Tibial artery (tissue), 4 donors: ENCODE data around the gene ADAMTS17.

Source experiments
- DNase-seq, 2 donors: peaks; one replicate each; pipeline ENCODE4 v3.0.0-alpha.2; 2019
- H3K27ac ChIP-seq, 2 donors: fragments of 200-600 bp; sonication (generic) in 1 of 2; 1 replicate in 1 of 2; 2 replicates in 1 of 2; pipeline ENCODE4 v1.5.1; 2018 to 2019; ENCODE audit warnings: mild to moderate bottlenecking in 1 of 2
- H3K27me3 ChIP-seq, 2 donors: fragments of 200-600 bp; sonication (generic) in 1 of 2; one replicate each; pipeline versions ENCODE4 v1.5.1 to v1.6.0; 2016 to 2019
- H3K36me3 ChIP-seq, 3 donors: fragments of 200-600 bp; sonication (generic) in 2 of 3; one replicate each; pipeline ENCODE4 v1.5.1; 2016 to 2019; ENCODE audit warnings: mild to moderate bottlenecking in 2 of 3
- H3K4me1 ChIP-seq, 4 donors: fragments of 200-600 bp; sonication (generic) in 2 of 4; 1 replicate in 3 of 4; 2 replicates in 1 of 4; pipeline ENCODE4 v1.5.1; 2016 to 2019
- H3K4me3 ChIP-seq, 2 donors: fragments of 200-600 bp; sonication (generic) in 1 of 2; 1 replicate in 1 of 2; 2 replicates in 1 of 2; pipeline ENCODE4 v1.5.1; 2018 to 2019; ENCODE audit warnings: mild to moderate bottlenecking in 2 of 2
- H3K9me3 ChIP-seq, 3 donors: fragments of 200-600 bp; sonication (generic) in 1 of 3; one replicate each; pipeline ENCODE4 v1.5.1; 2016 to 2019
- intact Hi-C: fragments of 100-400 bp; cut with DNase I; formaldehyde crosslinking; loops from one replicate; pipeline ENCODE4 v1.15.0; 2023; ENCODE audit warnings: low total_unique reads
- TF ChIP-seq, protein P1 (sequence below), 2 experiments: fragments of 200-600 bp in 1 of 2; fragments of 450-650 bp in 1 of 2; IDR thresholded peaks; one replicate each; pipeline ENCODE4 v1.5.1; 2017 to 2019; ENCODE audit warnings: antibody characterized with exemption in 2 of 2, mild to moderate bottlenecking in 1 of 2, moderate library complexity in 1 of 2

ADAMTS17 gene

GRCh38 chr15:99943466-99943865 is 398.3 kb downstream of the ADAMTS17 start:
- Histone ChIP-seq H3K4me1 (no peaks in the 10 kb centered on the region), H3K9me3 (peaks cover 10 to 37% (median 17%) of the 10 kb centered on the region in 3 donors), H3K27ac (no peak overlapping the region), H3K4me3 (no peak overlapping the region), H3K27me3 (no peaks in the 10 kb centered on the region), H3K36me3 (no peaks in the 10 kb centered on the region)
- TF ChIP-seq, protein P1, sequence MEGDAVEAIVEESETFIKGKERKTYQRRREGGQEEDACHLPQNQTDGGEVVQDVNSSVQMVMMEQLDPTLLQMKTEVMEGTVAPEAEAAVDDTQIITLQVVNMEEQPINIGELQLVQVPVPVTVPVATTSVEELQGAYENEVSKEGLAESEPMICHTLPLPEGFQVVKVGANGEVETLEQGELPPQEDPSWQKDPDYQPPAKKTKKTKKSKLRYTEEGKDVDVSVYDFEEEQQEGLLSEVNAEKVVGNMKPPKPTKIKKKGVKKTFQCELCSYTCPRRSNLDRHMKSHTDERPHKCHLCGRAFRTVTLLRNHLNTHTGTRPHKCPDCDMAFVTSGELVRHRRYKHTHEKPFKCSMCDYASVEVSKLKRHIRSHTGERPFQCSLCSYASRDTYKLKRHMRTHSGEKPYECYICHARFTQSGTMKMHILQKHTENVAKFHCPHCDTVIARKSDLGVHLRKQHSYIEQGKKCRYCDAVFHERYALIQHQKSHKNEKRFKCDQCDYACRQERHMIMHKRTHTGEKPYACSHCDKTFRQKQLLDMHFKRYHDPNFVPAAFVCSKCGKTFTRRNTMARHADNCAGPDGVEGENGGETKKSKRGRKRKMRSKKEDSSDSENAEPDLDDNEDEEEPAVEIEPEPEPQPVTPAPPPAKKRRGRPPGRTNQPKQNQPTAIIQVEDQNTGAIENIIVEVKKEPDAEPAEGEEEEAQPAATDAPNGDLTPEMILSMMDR (IDR thresholded peaks at IDR 0.05), result no peak
- no peak for DNase-seq
- intact Hi-C loops, result no loop called here

GRCh38 chr15:99932676-99933402 is 408.9 kb downstream of the ADAMTS17 start:
- Histone ChIP-seq H3K27me3 (no peaks in the 10 kb centered on the region), H3K4me1 (peaks cover 0 to 7% (median 6%) of the 10 kb centered on the region in 4 donors), H3K36me3 (no peaks in the 10 kb centered on the region), H3K9me3 (no peaks in the 10 kb centered on the region), H3K4me3 (no peak overlapping the region), H3K27ac (no peak overlapping the region)
- intact Hi-C loops, result loop anchor here (5.0 to 10.0 kb wide), 2 partner anchors 199 to 642 kb away; no protein-coding TSS in a partner anchor
- TF ChIP-seq, protein P1 (IDR thresholded peaks at IDR 0.05), result no peak
- DNase-seq, result no peak

DNA sequence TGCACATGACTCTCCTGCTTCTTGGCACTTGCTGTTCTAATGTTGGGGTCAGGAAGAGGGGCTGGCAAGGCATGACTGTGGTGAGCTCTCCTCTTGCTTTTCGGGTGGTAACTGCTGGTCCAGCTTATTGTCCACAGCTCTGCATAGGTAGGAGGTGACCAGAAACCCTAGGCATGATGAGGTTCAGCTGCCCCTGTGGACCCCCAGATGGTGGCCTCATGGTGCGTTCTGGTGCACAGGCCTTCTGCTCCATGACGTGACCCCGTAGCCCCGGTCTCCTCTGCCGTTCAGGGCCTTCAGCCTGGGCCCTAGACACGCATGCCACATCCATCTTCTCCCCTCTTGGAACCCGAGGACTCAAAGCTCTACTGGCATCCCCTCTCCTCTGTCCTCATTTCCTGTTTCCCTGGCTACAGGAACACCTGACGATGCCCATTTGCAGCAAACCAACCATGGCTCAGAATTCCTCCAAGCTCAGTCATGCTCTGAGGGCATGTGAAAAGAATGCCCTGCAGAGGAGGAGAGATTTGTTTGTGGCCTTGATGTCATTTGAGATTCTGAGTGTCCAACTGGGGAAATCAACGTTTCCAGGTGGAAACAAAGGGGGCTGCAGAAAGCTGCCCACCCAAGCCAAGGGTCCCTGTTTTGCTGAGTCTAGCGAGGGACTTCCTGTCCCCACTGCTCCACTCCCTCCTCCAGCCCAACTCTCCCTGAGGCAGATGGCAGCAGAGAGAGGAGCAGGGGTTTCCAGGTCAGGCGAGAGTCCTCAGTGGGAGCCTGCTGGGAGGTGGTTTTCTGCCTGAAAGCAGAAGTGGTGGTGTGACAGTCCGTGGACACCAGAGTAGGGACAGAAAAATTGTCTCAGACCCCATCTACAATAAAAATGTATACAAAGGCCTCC is 409.8 kb downstream of the ADAMTS17 start:
- no peaks in the 10 kb centered on the region for H3K27me3 ChIP-seq
- H3K4me1 ChIP-seq, result peaks cover 0 to 7% (median 6%) of the 10 kb centered on the region in 4 donors
- H3K9me3 ChIP-seq, result no peaks in the 10 kb centered on the region
- intact Hi-C loops, result loop anchor here (2.0 to 10.0 kb wide), 3 partner anchors 200 to 643 kb away; no protein-coding TSS in a partner anchor
- H3K27ac ChIP-seq, result no peak overlapping the region
- TF ChIP-seq, protein P1 (IDR thresholded peaks at IDR 0.05), result no peak
- no peak for DNase-seq
- no peak overlapping the region for H3K4me3 ChIP-seq
- no peaks in the 10 kb centered on the region for H3K36me3 ChIP-seq

- DNase-seq, result no peak
- TF ChIP-seq, protein P1 (IDR thresholded peaks at IDR 0.05), result no peak
- H3K9me3 ChIP-seq, result no peaks in the 10 kb centered on the region
- H3K36me3 ChIP-seq, result no peaks in the 10 kb centered on the region
- H3K4me1 ChIP-seq, result peaks cover 0 to 11% (median 7%) of the 10 kb centered on the region in 4 donors
- intact Hi-C loops, result loop anchor here (2.0 to 10.0 kb wide), 3 partner anchors 202 to 644 kb away; no protein-coding TSS in a partner anchor
- H3K27me3 ChIP-seq, result no peaks in the 10 kb centered on the region
- H3K4me3 ChIP-seq, result no peak overlapping the region
- H3K27ac ChIP-seq, result no peak overlapping the region
Observed at GRCh38 chr15:99930696-99931095, 411.1 kb downstream of the ADAMTS17 start.

DNA sequence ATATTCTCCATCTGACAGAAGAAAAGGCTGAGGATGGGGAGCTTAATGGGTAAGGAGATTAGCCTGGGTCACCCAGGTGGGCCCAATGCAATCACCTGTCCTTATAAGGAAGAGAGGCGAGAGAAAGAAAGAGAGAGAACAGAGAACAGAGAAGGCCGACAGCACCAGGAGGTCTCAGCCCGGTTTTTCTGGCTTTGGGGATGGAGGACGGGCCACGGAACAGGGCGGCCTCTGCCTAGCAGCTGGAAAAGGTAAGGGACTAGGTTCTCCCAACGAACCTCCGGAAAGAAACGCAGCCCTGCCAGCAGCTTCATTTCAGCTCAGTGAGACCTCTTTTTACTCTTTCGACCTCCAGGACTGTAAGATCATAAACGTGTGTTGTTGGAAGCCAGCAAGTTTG is 412.5 kb downstream of the ADAMTS17 start:
- TF ChIP-seq, protein P1 (IDR thresholded peaks at IDR 0.05), result no peak
- Histone ChIP-seq H3K36me3 (no peaks in the 10 kb centered on the region), H3K4me3 (no peak overlapping the region), H3K9me3 (no peaks in the 10 kb centered on the region), H3K4me1 (peaks cover 0 to 11% (median 7%) of the 10 kb centered on the region in 4 donors), H3K27me3 (no peaks in the 10 kb centered on the region), H3K27ac (no peak overlapping the region)
- intact Hi-C loops, result loop anchor here (2.0 to 10.0 kb wide), 2 partner anchors 412 to 676 kb away; partner anchors contain the start of genes ADAMTS17, ASB7 and LINS1
- DNase-seq, result no peak
